Panc1 (cell line): ENCODE measurements around the gene ROMO1. TPM values are rescaled to one million over a fixed set of nuclear protein-coding genes. Genes with fewer than 3 reads are reported as not detected.
A peak's percentile ranks its signal among the peaks of the same experiment; 100 is the strongest.
"Not testable (repeated sequence)": the region's sequence is repeated elsewhere in the genome, so short reads cannot be mapped to it uniquely, and the experiment has no call there.

Experiments used
- ATAC-seq: fragments of 200-7000 bp; cut with Tn5 transposase; 2 replicates; pipeline ENCODE4 v1.9.1; 2020; ENCODE audit warnings: mild to moderate bottlenecking, moderate library complexity
- BruUV-seq: library from RNA; stranded (reverse); fragments of 400-500 nt; replicated peaks from 2 replicates; lab custom pipeline; 2021; lab: Mats Ljungman, UMichigan
- CTCF ChIA-PET: fragments of 300-600 bp; sonication (Branson Sonifier 250); formaldehyde crosslinking; loops from one replicate; lab custom pipeline; 2022; ENCODE audit warnings: antibody characterized with exemption; lab: Charles Lee
- POLR2A ChIA-PET: fragments of 300-600 bp; sonication (Branson Sonifier 250); formaldehyde crosslinking; loops from one replicate; lab custom pipeline; 2022; ENCODE audit warnings: antibody characterized with exemption; lab: Charles Lee
- DNase-seq: peaks from one replicate; pipeline ENCODE4 v3.0.0-alpha.2; 2010; ENCODE audit warnings: low read depth, low spot score
- H3K27ac ChIP-seq: 2 replicates; pipeline ENCODE4 v1.5.1; 2011; ENCODE audit warnings: mild to moderate bottlenecking, low read length, inconsistent platforms
- H3K27me3 ChIP-seq: fragments of 200-500 bp; sonication (Bioruptor generic); 2 replicates; pipeline ENCODE4 v1.6.0; 2014; ENCODE audit warnings: low read length, inconsistent platforms; ENCODE audit not compliant: control insufficient read depth, insufficient read depth
- H3K36me3 ChIP-seq: fragments of 200-500 bp; sonication (Bioruptor generic); 2 replicates; pipeline ENCODE4 v1.5.1; 2014; ENCODE audit warnings: inconsistent platforms, mild to moderate bottlenecking, low read length, moderate library complexity; ENCODE audit not compliant: control insufficient read depth, insufficient read depth
- H3K4me1 ChIP-seq: 2 replicates; pipeline ENCODE4 v1.5.1; 2011; ENCODE audit warnings: inconsistent platforms, mild to moderate bottlenecking, low read length, moderate library complexity; ENCODE audit not compliant: control insufficient read depth, insufficient read depth
- H3K4me3 ChIP-seq, 2 experiments: 2 replicates each; pipeline ENCODE4 v1.5.1; 2011 to 2012; ENCODE audit warnings: low read depth in 2 of 2, low read length in 2 of 2, mild to moderate bottlenecking in 2 of 2, inconsistent platforms in 1 of 2, moderate library complexity in 1 of 2
- H3K9me3 ChIP-seq: fragments of 200-500 bp; sonication (Bioruptor generic); 2 replicates; pipeline ENCODE4 v1.5.1; 2014; ENCODE audit warnings: low read depth, mild to moderate bottlenecking, inconsistent platforms, low read length, moderate library complexity; ENCODE audit not compliant: control insufficient read depth, insufficient read depth
- CTCF ChIP-seq: fragments of 450-650 bp; IDR thresholded peaks from 2 replicates; pipeline ENCODE4 v1.5.1; 2017; ENCODE audit warnings: mild to moderate bottlenecking
- POLR2AphosphoS5 ChIP-seq: IDR thresholded peaks from 2 replicates; pipeline ENCODE4 v1.6.1; 2012; ENCODE audit warnings: mild to moderate bottlenecking, low read depth, low read length, moderate library complexity
- REST ChIP-seq, 2 experiments: IDR thresholded peaks; 2 replicates each; pipeline ENCODE4 v1.6.1; 2011 to 2012; ENCODE audit warnings: low read depth in 2 of 2, control low read depth in 1 of 2, low read length in 1 of 2, mild to moderate bottlenecking in 1 of 2, moderate library complexity in 1 of 2; ENCODE audit not compliant: insufficient read depth in 1 of 2
- SIN3A ChIP-seq: IDR thresholded peaks from 2 replicates; pipeline ENCODE4 v1.6.1; 2012; ENCODE audit warnings: low read depth, mild to moderate bottlenecking, low read length, moderate library complexity, borderline replicate concordance; ENCODE audit not compliant: insufficient read depth
- TCF7L2 ChIP-seq: IDR thresholded peaks from 2 replicates; pipeline ENCODE4 v1.6.1; 2011; ENCODE audit warnings: mild to moderate bottlenecking, low read depth, low read length, inconsistent platforms
- in situ Hi-C: cut with HindIII; loops from 2 replicates; pipeline ENCODE4 v1.10.0; 2016; ENCODE audit warnings: low sequenced_read_pairs, low pct_unique_long_range_greater_than_20kb
- intact Hi-C: fragments of 100-400 bp; cut with micrococcal nuclease; formaldehyde crosslinking; loops from one replicate; pipeline ENCODE4 v1.10.0; 2022; ENCODE audit not compliant: unreplicated experiment
- total RNA-seq: library from RNA; stranded (reverse); gene quantifications from one replicate; pipeline ENCODE4 v1.2.1, GENCODE V29; 2021; ENCODE audit not compliant: unreplicated experiment

The ROMO1 gene
- total RNA-seq, 1 experiment from 2014 or later, result 319 TPM

- Histone ChIP-seq H3K9me3 (no peaks in the 10 kb centered on the region), H3K36me3 (no peaks in the 10 kb centered on the region), H3K4me1 (no peaks in the 10 kb centered on the region), H3K4me3 (no peak overlapping the region), H3K27ac (no peak overlapping the region), H3K27me3 (no peaks in the 10 kb centered on the region)
- in situ Hi-C loops (no loop called here), intact Hi-C loops (no loop called here)
- BruUV-seq, result no TSS peak
- TF ChIP-seq CTCF (no peak), POLR2AphosphoS5 (no peak), SIN3A (no peak), REST (IDR thresholded peaks at IDR 0.05; ENCODE audit: insufficient read depth in 1 of 2, low read depth in 2 of 2, low read length in 1 of 2) (no peak), TCF7L2 (no peak)
- ChIA-PET POLR2A (no interaction called here), CTCF (no interaction called here)
- no peak for DNase-seq
- no peak for ATAC-seq
Measured at GRCh38 chr20:35681960-35682359, 17.2 kb upstream of the ROMO1 start.

- CTCF ChIA-PET, H3K4me3 ChIP-seq, H3K27ac ChIP-seq, intact Hi-C loops, H3K36me3 ChIP-seq, H3K9me3 ChIP-seq, POLR2A ChIA-PET, BruUV-seq, DNase-seq, in situ Hi-C loops, ATAC-seq, H3K4me1 ChIP-seq, H3K27me3 ChIP-seq: not testable (repeated sequence)
Measured at GRCh38 chr20:35685368-35685767, 13.8 kb upstream of the ROMO1 start.

- H3K4me1 ChIP-seq, BruUV-seq, in situ Hi-C loops, H3K36me3 ChIP-seq, H3K27ac ChIP-seq, H3K4me3 ChIP-seq, H3K27me3 ChIP-seq, H3K9me3 ChIP-seq, DNase-seq, intact Hi-C loops, ATAC-seq: not testable (repeated sequence)
- TF ChIP-seq CTCF, result peak; percentile 78; the same call in 1 of the 2 replicates
- ChIA-PET CTCF (interaction anchor here (0.6 to 0.7 kb wide), 3 partner anchors 9 to 83 kb away, joined by 4 to 5 read pairs (median 4); no protein-coding TSS in a partner anchor), POLR2A (interaction anchor here (0.7 kb wide), 2 partner anchors 20 to 197 kb away, joined by 7 to 9 read pairs; no protein-coding TSS in a partner anchor)
Measured at GRCh38 chr20:35686872-35687271, 12.3 kb upstream of the ROMO1 start.
